ENCODE data around the gene TBCB.
"Not testable (repeated sequence)": the region's sequence is repeated elsewhere in the genome, so short reads cannot be mapped to it uniquely, and the experiment has no call there.

TBCB gene

GRCh38 chr19:36103040-36103626, 12.1 kb upstream of the TBCB start:
- no peak for DNase-seq

DNA sequence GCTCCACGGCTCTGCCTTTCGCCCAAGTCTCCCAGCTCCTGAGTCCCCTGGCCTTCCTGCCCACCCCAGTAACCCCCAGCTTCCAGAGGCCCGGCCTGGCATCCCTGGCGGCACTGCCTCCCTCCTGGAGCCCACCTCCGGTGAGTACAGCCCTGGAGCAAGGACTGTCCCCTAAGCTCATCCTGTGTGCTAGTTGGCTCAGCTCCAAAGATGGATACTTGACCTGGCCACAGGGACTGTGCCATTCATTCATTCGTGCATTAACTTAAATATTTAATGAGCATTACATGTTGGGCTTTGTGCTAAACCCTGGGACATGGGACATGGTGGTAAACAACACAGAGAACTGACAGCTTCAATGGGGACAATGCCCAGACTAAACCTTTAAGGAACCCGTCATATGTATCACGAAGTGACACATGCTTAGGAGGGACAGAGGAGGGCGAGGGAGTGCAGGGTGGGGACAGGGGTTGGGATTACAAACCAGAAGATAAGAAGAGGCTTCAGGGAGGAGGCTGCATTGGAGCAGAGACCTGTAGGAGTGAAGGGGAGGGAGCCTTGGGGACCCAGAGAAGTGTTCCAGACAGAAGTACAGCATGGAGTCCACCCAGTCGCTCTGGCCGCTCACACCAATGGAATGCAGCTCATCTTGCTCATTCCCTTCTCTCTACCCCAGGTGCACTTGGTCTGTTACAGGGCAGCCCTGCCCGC, 11.3 kb upstream of the TBCB start:
- DNase-seq = no peak

GRCh38 chr19:36106441-36106840, 8.8 kb upstream of the TBCB start:
- DNase-seq = no peak

DNA sequence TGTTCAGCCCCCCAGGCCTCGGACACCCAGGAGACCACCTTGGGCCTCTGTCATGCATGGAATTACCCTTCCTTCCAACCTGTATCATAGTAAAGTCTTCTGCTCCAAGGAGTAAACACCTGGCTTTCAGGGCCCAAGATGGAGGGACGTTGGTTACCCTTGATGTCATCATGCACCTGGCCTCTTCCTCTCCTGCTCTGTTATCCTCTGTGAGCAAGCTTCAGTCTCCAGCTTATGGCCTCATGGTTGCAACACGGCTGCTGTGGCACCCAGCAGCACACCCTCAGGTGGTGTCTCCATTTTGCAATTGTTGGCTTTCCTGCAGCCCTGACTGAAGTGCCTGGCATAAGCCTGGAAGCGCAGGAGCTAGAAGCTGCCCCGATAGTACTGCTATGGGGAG, 8.3 kb upstream of the TBCB start:
- DNase-seq = no peak

- DNase-seq = no peak
Observed at GRCh38 chr19:36108684-36109083, 6.6 kb upstream of the TBCB start.

DNA sequence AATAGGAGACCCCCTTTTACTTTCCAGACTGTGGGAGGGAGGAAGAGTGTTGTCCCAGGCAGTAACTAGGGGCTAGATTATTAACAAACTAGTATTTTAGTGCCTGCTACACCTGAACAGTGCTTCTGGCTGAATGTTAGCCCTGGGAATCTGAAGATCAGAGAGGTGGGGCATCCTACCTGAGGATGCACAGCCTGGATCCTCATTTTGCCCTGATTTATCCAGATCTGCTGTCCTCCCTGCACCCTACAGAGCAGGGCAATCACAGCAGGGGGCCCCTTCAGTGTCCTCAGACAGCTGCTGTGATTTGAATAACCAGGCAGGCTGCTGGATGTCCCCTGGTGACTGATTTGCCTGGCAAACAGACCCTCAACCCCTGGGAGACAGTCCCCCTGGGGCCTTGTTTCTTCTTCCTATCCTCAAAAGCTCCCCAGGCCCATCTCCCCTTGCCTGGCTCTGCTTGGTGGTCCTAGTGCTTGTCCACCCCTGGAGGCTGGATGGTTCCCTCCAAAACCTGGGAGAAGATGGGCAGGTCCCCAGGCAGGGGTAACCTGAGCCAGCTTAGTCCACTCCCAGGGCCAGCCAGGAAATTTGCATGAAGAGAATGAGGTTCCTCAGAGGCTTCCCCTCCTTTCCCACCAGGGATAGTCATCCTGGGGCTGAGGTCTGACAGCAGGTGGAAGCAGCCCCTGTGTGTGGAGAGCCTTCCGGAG, 4.6 kb upstream of the TBCB start, which contains the start of gene OVOL3:
Gene OVOL3 (plus strand): TSS at position 657 of the 713 bp plus-strand sequence. CDS start 60 bp downstream, outside the sequence.
- no peak for DNase-seq

- DNase-seq = no peak
Observed at GRCh38 chr19:36111200-36111539, 4.1 kb upstream of the TBCB start.

DNA sequence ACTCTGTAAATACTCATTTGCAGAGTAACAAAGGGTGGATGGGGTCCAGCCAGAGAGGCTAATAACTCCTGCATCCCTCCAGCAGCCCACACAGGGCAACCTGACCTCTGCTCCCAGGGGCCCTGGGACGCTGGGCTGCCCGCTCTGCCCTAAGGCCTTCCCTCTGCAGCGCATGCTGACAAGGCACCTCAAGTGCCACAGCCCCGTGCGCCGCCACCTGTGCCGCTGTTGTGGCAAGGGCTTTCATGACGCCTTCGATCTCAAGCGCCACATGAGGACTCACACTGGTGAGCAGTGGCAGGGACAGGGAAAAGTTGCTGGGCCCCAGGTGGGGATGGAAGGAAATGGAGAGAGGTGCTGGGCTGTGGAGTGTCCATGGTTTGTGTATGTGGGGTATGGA, 2.6 kb upstream of the TBCB start:
- no peak for DNase-seq

DNA sequence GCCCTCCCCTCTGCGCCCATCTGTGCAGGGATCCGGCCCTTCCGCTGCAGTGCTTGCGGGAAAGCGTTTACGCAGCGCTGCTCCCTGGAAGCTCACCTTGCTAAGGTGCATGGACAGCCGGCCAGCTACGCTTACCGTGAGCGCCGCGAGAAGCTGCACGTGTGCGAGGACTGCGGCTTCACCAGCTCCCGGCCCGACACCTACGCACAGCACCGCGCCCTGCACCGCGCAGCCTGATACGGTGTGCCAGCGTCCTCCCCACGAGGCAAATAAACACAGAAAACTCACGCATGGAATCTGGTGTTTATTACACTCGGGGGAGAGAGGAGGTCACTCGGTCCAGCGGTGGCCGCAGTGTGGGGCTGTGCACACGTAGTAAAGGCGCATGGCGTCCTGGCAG, 1.8 kb upstream of the TBCB start:
- DNase-seq = no peak

- peak; percentile 7 for DNase-seq
Observed at GRCh38 chr19:36113894-36114720, 1.2 kb upstream of the TBCB start.

DNA sequence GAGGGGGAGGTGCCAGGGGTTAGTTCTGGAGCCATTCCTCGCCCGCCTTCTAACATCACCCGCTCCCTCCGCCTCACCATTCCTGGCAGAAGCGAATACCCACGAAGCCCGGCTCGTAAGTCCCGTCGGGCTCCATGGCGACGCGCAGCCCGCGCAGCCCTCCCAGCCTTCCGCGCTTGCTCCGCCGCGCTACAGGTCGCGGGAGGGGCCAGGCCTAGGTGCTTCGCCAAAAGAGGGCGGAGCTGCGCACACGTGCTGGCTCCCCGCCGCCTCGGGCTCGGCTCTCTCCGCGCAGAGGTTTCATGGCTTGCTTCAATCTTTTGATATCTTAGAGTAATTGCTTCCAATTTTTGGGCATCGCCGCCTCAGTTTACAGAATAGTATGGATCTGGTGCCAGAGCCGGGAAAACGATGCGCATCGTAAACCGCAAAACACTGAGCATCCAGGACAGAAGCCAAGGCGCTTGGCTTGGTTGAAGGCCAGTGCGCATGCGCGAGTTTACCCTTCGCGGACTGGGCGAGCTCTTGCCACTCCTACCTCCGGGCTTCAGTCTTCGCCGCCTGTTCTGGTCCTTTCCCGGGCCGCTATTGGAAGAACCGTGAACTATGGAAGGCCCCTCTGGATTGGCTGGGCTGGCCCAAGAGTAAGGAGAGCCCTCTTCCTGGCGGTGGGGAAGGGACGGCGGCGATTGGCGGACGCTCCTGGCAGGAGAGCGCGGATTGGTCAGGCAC, 381 bp upstream of the TBCB start, which contains the start of gene POLR2I:
Gene POLR2I (minus strand): TSS at position 155 of the 732 bp plus-strand sequence. CDS start 19 bp downstream, at position 136.
- DNase-seq = peak; percentile 95 to 98

DNA sequence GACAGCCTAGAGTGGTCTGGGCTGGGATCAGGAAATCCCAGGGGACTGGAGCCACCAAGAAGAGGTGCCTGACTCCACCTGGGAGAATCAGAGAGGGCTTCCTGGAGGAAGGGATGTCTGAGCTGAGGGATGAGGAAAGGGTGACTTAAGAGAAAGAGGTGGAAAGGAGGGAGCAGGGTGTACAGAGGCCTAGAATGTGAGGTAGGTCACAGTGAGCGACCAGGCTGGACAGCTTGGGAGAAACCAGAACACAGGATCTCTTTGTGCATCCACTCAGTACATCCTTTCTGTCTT, 1.0 kb downstream of the TBCB start:
- DNase-seq = no peak

GRCh38 chr19:36120092-36120983, 5.1 kb downstream of the TBCB start:
- no peak for DNase-seq

- DNase-seq = no peak
Observed at GRCh38 chr19:36120984-36121358, 5.7 kb downstream of the TBCB start.

GRCh38 chr19:36121486-36122124, 6.3 kb downstream of the TBCB start:
- DNase-seq = no peak

GRCh38 chr19:36125557-36125956, 10.3 kb downstream of the TBCB start:
- no peak for DNase-seq

- DNase-seq = no peak
Observed at GRCh38 chr19:36128392-36128736, 13.1 kb downstream of the TBCB start.

GRCh38 chr19:36131221-36131620, 16.0 kb downstream of the TBCB start:
- not testable (repeated sequence) for DNase-seq

DNA sequence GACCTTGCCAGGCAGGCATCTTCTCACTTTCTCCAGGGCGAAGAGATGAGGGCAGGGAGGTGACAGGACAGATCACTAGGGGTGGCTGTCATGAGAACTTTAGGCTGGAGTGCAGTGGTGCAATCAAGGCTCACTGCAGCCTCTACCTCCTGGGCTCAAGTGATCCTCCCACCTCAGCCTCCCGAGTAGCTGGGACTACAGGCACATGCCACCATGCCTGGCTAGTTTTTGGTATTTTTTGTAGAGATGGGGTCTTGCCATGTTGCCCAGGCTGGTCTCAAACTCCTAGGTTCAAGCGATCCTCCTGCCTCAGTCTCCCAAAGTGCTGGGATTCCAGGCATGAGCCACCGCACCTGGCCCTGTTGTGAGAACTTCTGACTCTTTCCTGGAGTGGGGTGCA, 19.6 kb downstream of the TBCB start:
- DNase-seq = not testable (repeated sequence)

DNA sequence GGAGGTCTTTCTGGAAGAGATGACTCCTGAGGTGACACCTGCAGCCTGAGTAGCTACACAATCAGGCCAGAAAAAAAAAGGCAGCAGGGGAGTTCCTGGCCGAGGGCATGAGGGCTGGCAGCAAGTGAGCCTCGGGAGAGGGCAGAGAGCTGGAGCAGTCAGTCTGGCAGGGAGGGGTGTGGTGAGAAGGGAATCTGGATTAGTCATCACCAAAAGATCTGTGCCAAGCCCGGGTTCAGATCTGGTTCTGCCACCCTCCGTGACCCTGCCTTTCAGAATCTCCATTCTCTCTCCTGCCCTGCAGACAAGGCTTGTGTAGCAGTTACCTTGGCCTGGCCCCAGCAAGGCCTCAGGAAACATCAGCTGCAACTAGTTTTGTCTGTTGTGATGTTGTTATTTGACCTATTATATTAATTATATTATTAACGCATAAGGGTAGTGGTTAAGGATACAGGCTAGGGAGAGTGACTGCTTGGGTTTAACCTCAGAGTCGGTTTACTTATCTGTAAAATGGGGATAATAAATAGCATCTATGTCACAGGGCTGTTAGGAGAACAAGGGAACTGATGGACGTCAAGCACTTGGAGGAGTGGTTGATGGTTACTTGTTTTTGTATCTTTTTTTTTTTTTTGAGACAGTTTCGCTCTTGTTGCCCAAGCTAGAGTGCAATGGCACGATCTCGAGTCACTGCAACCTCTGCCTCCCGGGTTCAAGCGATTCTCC, 21.9 kb downstream of the TBCB start:
- peak in 1 of 2 experiments; percentile 85 for DNase-seq

GRCh38 chr19:36139120-36139472, 23.8 kb downstream of the TBCB start:
- no peak for DNase-seq

Measured in SW 1271 (cell line).